ENCODE measurements around the gene DEDD. TPM values are rescaled to one million over a fixed set of nuclear protein-coding genes. Genes with fewer than 3 reads are reported as not detected.

DEDD gene
- total and polyA plus RNA-seq, 2 of the 13 experiments (the other 11 are each of a cell fraction or from before 2014, with no cell fraction given) = 12.6 to 27.8 TPM

- TF ChIP-seq ZBTB43 (CRISPR knock-in tag; conservative IDR thresholded peaks at IDR 0.05) = 0 out of 2 replicates have a peak, but pooled peaks have one; percentile 45
- no peak for TF ChIP-seq MTF1 (CRISPR knock-in tag; IDR thresholded peaks at IDR 0.05)
- TF ChIP-seq ZNF710 (CRISPR knock-in tag; IDR thresholded peaks at IDR 0.05; ENCODE audit: borderline replicate concordance) = peak; percentile 91
- no peak for TF ChIP-seq TRIM24 (CRISPR knock-in tag; IDR thresholded peaks at IDR 0.05)
- TF ChIP-seq ZNF354B (CRISPR knock-in tag; IDR thresholded peaks at IDR 0.05) = no peak
- TF ChIP-seq ZFP36L1 (CRISPR knock-in tag; IDR thresholded peaks at IDR 0.05) = no peak; the same call in 1 of the 2 replicates
- peak; percentile 86 for TF ChIP-seq CSRNP1 (CRISPR knock-in tag; IDR thresholded peaks at IDR 0.05)
- TF ChIP-seq ZNF816 (CRISPR knock-in tag; IDR thresholded peaks at IDR 0.05; ENCODE audit: borderline replicate concordance) = no peak
- peak; percentile 50; the same call in 1 of the 2 replicates for TF ChIP-seq HBP1 (CRISPR knock-in tag; IDR thresholded peaks at IDR 0.05; ENCODE audit: low read depth)
- TF ChIP-seq TP53 (CRISPR knock-in tag; conservative IDR thresholded peaks at IDR 0.05) = no peak
- TF ChIP-seq TBL1XR1 (IDR thresholded peaks at IDR 0.05; ENCODE audit: borderline replicate concordance, low read length, partially characterized antibody) = no peak
- TF ChIP-seq RNF2 (conservative IDR thresholded peaks at IDR 0.05; ENCODE audit: low read depth) = peak; percentile 79; the same call in 1 of the 2 replicates
- no peak for TF ChIP-seq NFATC3 (CRISPR knock-in tag; IDR thresholded peaks at IDR 0.05)
- peak; percentile 75 for TF ChIP-seq PHF21A (CRISPR knock-in tag; IDR thresholded peaks at IDR 0.05)
- peak; percentile 55 to 88; a peak in 3 of 4 replicates for TF ChIP-seq HMGXB4 (CRISPR knock-in tag; IDR thresholded peaks at IDR 0.05; ENCODE audit: borderline replicate concordance in 1 of 2, low read depth in 1 of 2)
- 0 out of 2 replicates have a peak, but pooled peaks have one; percentile 57 for TF ChIP-seq ZNF614 (CRISPR knock-in tag; IDR thresholded peaks at IDR 0.05; ENCODE audit: borderline replicate concordance)
- no peak; the same call in 1 of the 2 replicates for TF ChIP-seq ZNF552 (CRISPR knock-in tag; IDR thresholded peaks at IDR 0.05; ENCODE audit: borderline replicate concordance)
- peak; percentile 86 for TF ChIP-seq ZNF670 (CRISPR knock-in tag; IDR thresholded peaks at IDR 0.05; ENCODE audit: borderline replicate concordance)
Measured at GRCh38 chr1:161177112-161177935, 44.9 kb upstream of the DEDD start, which contains the start of gene B4GALT3 (continued).

All from HepG2 (cell line).